Measurements from ENCODE around the gene PTPRC. TPM values are rescaled to one million over a fixed set of nuclear protein-coding genes. Genes with fewer than 3 reads are reported as not detected.

PTPRC gene
- total and polyA plus RNA-seq, 5 donors from 2014 or later, result 946 to 1,099 (median 1,070) TPM

- no peaks in the 10 kb centered on the region for H3K9me3 Mint-ChIP-seq
- Histone ChIP-seq H3K4me1 (ENCODE audit: control insufficient read depth, insufficient read depth, low read length, poor library complexity, severe bottlenecking) (peaks cover 65% of the 10 kb centered on the region), H3K27me3 (ENCODE audit: control insufficient read depth, insufficient read depth, low read length) (no peaks in the 10 kb centered on the region), H3K9me3 (ENCODE audit: control insufficient read depth in 2 of 2, low read length in 2 of 2) (no peaks in the 10 kb centered on the region), H3K4me3 (ENCODE audit: low read depth, low read length) (peak overlapping the region; percentile 100), H3K27ac (ENCODE audit: insufficient read depth, low read length, poor library complexity, severe bottlenecking) (peak overlapping the region; percentile 97), H3K36me3 (ENCODE audit: control insufficient read depth, insufficient read depth, low read length) (peaks cover 23% of the 10 kb centered on the region)
- ATAC-seq (ENCODE audit: low read depth in 2 of 2), result no peak
- peaks cover 34% of the 10 kb centered on the region for H3K36me3 Mint-ChIP-seq
- H3K27ac Mint-ChIP-seq, result peak overlapping the region; percentile 92 to 97 (median 95)
- no peaks in the 10 kb centered on the region for H3K27me3 Mint-ChIP-seq
- peaks cover 24 to 43% (median 30%) of the 10 kb centered on the region in 4 donors for H3K4me1 Mint-ChIP-seq
- peak in 1 of 3 donors; percentile 77 for DNase-seq
- peak overlapping the region; percentile 92 to 98 (median 92) for H3K4me3 Mint-ChIP-seq
These were observed 867 bp downstream of the PTPRC start for GRCh38 chr1:198639671-198640143.

- ATAC-seq (ENCODE audit: low read depth in 2 of 2) (no peak), DNase-seq (peak in 1 of 3 donors; percentile 46)
- Histone ChIP-seq H3K9me3 (ENCODE audit: control insufficient read depth in 2 of 2, low read length in 2 of 2) (no peaks in the 10 kb centered on the region), H3K4me1 (ENCODE audit: control insufficient read depth, insufficient read depth, low read length, poor library complexity, severe bottlenecking) (peaks cover 69% of the 10 kb centered on the region), H3K27me3 (ENCODE audit: control insufficient read depth, insufficient read depth, low read length) (no peaks in the 10 kb centered on the region), H3K36me3 (ENCODE audit: control insufficient read depth, insufficient read depth, low read length) (peaks cover 23% of the 10 kb centered on the region), H3K4me3 (ENCODE audit: low read depth, low read length) (peak overlapping the region; percentile 100), H3K27ac (ENCODE audit: insufficient read depth, low read length, poor library complexity, severe bottlenecking) (peak overlapping the region; percentile 97)
- no peaks in the 10 kb centered on the region for H3K27me3 Mint-ChIP-seq
- H3K9me3 Mint-ChIP-seq, result no peaks in the 10 kb centered on the region
- peaks cover 22 to 41% (median 31%) of the 10 kb centered on the region in 4 donors for H3K4me1 Mint-ChIP-seq
- H3K36me3 Mint-ChIP-seq, result peaks cover 34% of the 10 kb centered on the region
- peak overlapping the region; percentile 91 to 97 (median 92) for H3K27ac Mint-ChIP-seq
- H3K4me3 Mint-ChIP-seq, result peak overlapping the region; percentile 92 to 98 (median 92)
These were observed 1.3 kb downstream of the PTPRC start for GRCh38 chr1:198640174-198640573.

GRCh38 chr1:198641501-198641900 lies 2.7 kb downstream of the PTPRC start:
- Mint-ChIP-seq H3K36me3 (peaks cover 38% of the 10 kb centered on the region), H3K27ac (peak overlapping the region; percentile 81 to 98 (median 95)), H3K9me3 (no peaks in the 10 kb centered on the region), H3K4me3 (peak overlapping the region; percentile 92 to 99 (median 95)), H3K4me1 (peaks cover 9 to 32% (median 24%) of the 10 kb centered on the region in 4 donors), H3K27me3 (no peaks in the 10 kb centered on the region)
- Histone ChIP-seq H3K36me3 (ENCODE audit: control insufficient read depth, insufficient read depth, low read length) (peaks cover 29% of the 10 kb centered on the region), H3K4me3 (ENCODE audit: low read depth, low read length) (peak overlapping the region; percentile 100), H3K27me3 (ENCODE audit: control insufficient read depth, insufficient read depth, low read length) (no peaks in the 10 kb centered on the region), H3K27ac (ENCODE audit: insufficient read depth, low read length, poor library complexity, severe bottlenecking) (peak overlapping the region; percentile 97), H3K9me3 (ENCODE audit: control insufficient read depth in 2 of 2, low read length in 2 of 2) (no peaks in the 10 kb centered on the region), H3K4me1 (ENCODE audit: control insufficient read depth, insufficient read depth, low read length, poor library complexity, severe bottlenecking) (peaks cover 72% of the 10 kb centered on the region)
- ATAC-seq (ENCODE audit: low read depth in 2 of 2) (peak; percentile 64 to 75), DNase-seq (peak; percentile 38 to 87 (median 50))

- Mint-ChIP-seq H3K36me3 (peaks cover 43% of the 10 kb centered on the region), H3K27ac (peak overlapping the region; percentile 81 to 98 (median 95)), H3K9me3 (no peaks in the 10 kb centered on the region), H3K4me1 (peaks cover 10 to 32% (median 25%) of the 10 kb centered on the region in 4 donors), H3K27me3 (no peaks in the 10 kb centered on the region), H3K4me3 (peak overlapping the region; percentile 92 to 99 (median 95))
- Histone ChIP-seq H3K4me3 (ENCODE audit: low read depth, low read length) (peak overlapping the region; percentile 100), H3K27me3 (ENCODE audit: control insufficient read depth, insufficient read depth, low read length) (no peaks in the 10 kb centered on the region), H3K9me3 (ENCODE audit: control insufficient read depth in 2 of 2, low read length in 2 of 2) (no peaks in the 10 kb centered on the region), H3K27ac (ENCODE audit: insufficient read depth, low read length, poor library complexity, severe bottlenecking) (peak overlapping the region; percentile 97), H3K36me3 (ENCODE audit: control insufficient read depth, insufficient read depth, low read length) (peaks cover 35% of the 10 kb centered on the region), H3K4me1 (ENCODE audit: control insufficient read depth, insufficient read depth, low read length, poor library complexity, severe bottlenecking) (peaks cover 72% of the 10 kb centered on the region)
- peak; percentile 15 to 18 for ATAC-seq (ENCODE audit: low read depth in 2 of 2)
- DNase-seq, result no peak
These were observed 3.3 kb downstream of the PTPRC start for GRCh38 chr1:198641966-198642668.

GRCh38 chr1:198642983-198643382 lies 4.1 kb downstream of the PTPRC start:
- H3K4me3 Mint-ChIP-seq, result peak overlapping the region; percentile 92 to 99 (median 95)
- no peaks in the 10 kb centered on the region for H3K27me3 ChIP-seq (ENCODE audit: control insufficient read depth, insufficient read depth, low read length)
- H3K36me3 Mint-ChIP-seq, result peaks cover 45% of the 10 kb centered on the region
- peaks cover 37% of the 10 kb centered on the region for H3K36me3 ChIP-seq (ENCODE audit: control insufficient read depth, insufficient read depth, low read length)
- peak overlapping the region; percentile 97 for H3K27ac ChIP-seq (ENCODE audit: insufficient read depth, low read length, poor library complexity, severe bottlenecking)
- peaks cover 70% of the 10 kb centered on the region for H3K4me1 ChIP-seq (ENCODE audit: control insufficient read depth, insufficient read depth, low read length, poor library complexity, severe bottlenecking)
- ATAC-seq (ENCODE audit: low read depth in 2 of 2), result no peak
- no peaks in the 10 kb centered on the region for H3K9me3 ChIP-seq (ENCODE audit: control insufficient read depth in 2 of 2, low read length in 2 of 2)
- no peaks in the 10 kb centered on the region for H3K9me3 Mint-ChIP-seq
- H3K4me1 Mint-ChIP-seq, result peaks cover 12 to 28% (median 23%) of the 10 kb centered on the region in 4 donors
- peak overlapping the region; percentile 100 for H3K4me3 ChIP-seq (ENCODE audit: low read depth, low read length)
- H3K27ac Mint-ChIP-seq, result peak overlapping the region; percentile 81 to 98 (median 95)
- no peaks in the 10 kb centered on the region for H3K27me3 Mint-ChIP-seq
- no peak for DNase-seq

GRCh38 chr1:198643808-198644207 lies 5.0 kb downstream of the PTPRC start:
- peaks cover 70% of the 10 kb centered on the region for H3K4me1 ChIP-seq (ENCODE audit: control insufficient read depth, insufficient read depth, low read length, poor library complexity, severe bottlenecking)
- no peak for ATAC-seq (ENCODE audit: low read depth in 2 of 2)
- no peak for DNase-seq
- Mint-ChIP-seq H3K27ac (peak overlapping the region; percentile 70 to 98 (median 81)), H3K27me3 (no peaks in the 10 kb centered on the region), H3K4me1 (peaks cover 16 to 29% (median 24%) of the 10 kb centered on the region in 4 donors), H3K9me3 (no peaks in the 10 kb centered on the region), H3K36me3 (peaks cover 54% of the 10 kb centered on the region), H3K4me3 (peak overlapping the region; percentile 92 to 99 (median 95))
- no peaks in the 10 kb centered on the region for H3K9me3 ChIP-seq (ENCODE audit: control insufficient read depth in 2 of 2, low read length in 2 of 2)
- H3K27me3 ChIP-seq (ENCODE audit: control insufficient read depth, insufficient read depth, low read length), result no peaks in the 10 kb centered on the region
- H3K27ac ChIP-seq (ENCODE audit: insufficient read depth, low read length, poor library complexity, severe bottlenecking), result peak overlapping the region; percentile 97
- peaks cover 45% of the 10 kb centered on the region for H3K36me3 ChIP-seq (ENCODE audit: control insufficient read depth, insufficient read depth, low read length)
- peak overlapping the region; percentile 100 for H3K4me3 ChIP-seq (ENCODE audit: low read depth, low read length)

GRCh38 chr1:198647055-198647454 lies 8.2 kb downstream of the PTPRC start:
- peak overlapping the region; percentile 64 to 97 (median 75) for H3K27ac Mint-ChIP-seq
- Histone ChIP-seq H3K27ac (ENCODE audit: insufficient read depth, low read length, poor library complexity, severe bottlenecking) (peak overlapping the region; percentile 97), H3K4me3 (ENCODE audit: low read depth, low read length) (peak overlapping the region; percentile 100), H3K9me3 (ENCODE audit: control insufficient read depth in 2 of 2, low read length in 2 of 2) (no peaks in the 10 kb centered on the region), H3K36me3 (ENCODE audit: control insufficient read depth, insufficient read depth, low read length) (peaks cover 43% of the 10 kb centered on the region), H3K27me3 (ENCODE audit: control insufficient read depth, insufficient read depth, low read length) (no peaks in the 10 kb centered on the region), H3K4me1 (ENCODE audit: control insufficient read depth, insufficient read depth, low read length, poor library complexity, severe bottlenecking) (peaks cover 91% of the 10 kb centered on the region)
- peak overlapping the region; percentile 92 to 98 (median 94) for H3K4me3 Mint-ChIP-seq
- no peaks in the 10 kb centered on the region for H3K9me3 Mint-ChIP-seq
- no peaks in the 10 kb centered on the region for H3K27me3 Mint-ChIP-seq
- DNase-seq (no peak), ATAC-seq (ENCODE audit: low read depth in 2 of 2) (no peak)
- H3K36me3 Mint-ChIP-seq, result peaks cover 64% of the 10 kb centered on the region
- H3K4me1 Mint-ChIP-seq, result peaks cover 45 to 57% (median 48%) of the 10 kb centered on the region in 4 donors

Measured in CD4-positive, CD25-positive, alpha-beta regulatory T cell (primary cell).